ENCODE measurements around the gene GALNT13.

GALNT13 gene

GRCh38 chr2:154194909-154195643 is 323.4 kb downstream of the GALNT13 start:
- TF ChIP-seq ZNF274 (IDR thresholded peaks at IDR 0.05; ENCODE audit: low read depth, low read length), result no peak
- H3K4me3 ChIP-seq (ENCODE audit: low read length), result no peak overlapping the region

- no peak for TF ChIP-seq ZNF274 (IDR thresholded peaks at IDR 0.05; ENCODE audit: low read depth, low read length)
- no peak overlapping the region for H3K4me3 ChIP-seq (ENCODE audit: low read length)
Observed at GRCh38 chr2:154195644-154196195, 324.0 kb downstream of the GALNT13 start.

- H3K4me3 ChIP-seq (ENCODE audit: low read length), result no peak overlapping the region
- TF ChIP-seq ZNF274 (IDR thresholded peaks at IDR 0.05; ENCODE audit: low read depth, low read length), result no peak
Observed at GRCh38 chr2:154198866-154199265, 327.1 kb downstream of the GALNT13 start.

- no peak for TF ChIP-seq ZNF274 (IDR thresholded peaks at IDR 0.05; ENCODE audit: low read depth, low read length)
- H3K4me3 ChIP-seq (ENCODE audit: low read length), result no peak overlapping the region
Observed at GRCh38 chr2:154203206-154203605, 331.5 kb downstream of the GALNT13 start.

- no peak overlapping the region for H3K4me3 ChIP-seq (ENCODE audit: low read length)
- TF ChIP-seq ZNF274 (IDR thresholded peaks at IDR 0.05; ENCODE audit: low read depth, low read length), result no peak
Observed at GRCh38 chr2:154203902-154204301, 332.2 kb downstream of the GALNT13 start.

GRCh38 chr2:154207288-154208047 is 335.7 kb downstream of the GALNT13 start:
- no peak overlapping the region for H3K4me3 ChIP-seq (ENCODE audit: low read length)
- TF ChIP-seq ZNF274 (IDR thresholded peaks at IDR 0.05; ENCODE audit: low read depth, low read length), result no peak

- H3K4me3 ChIP-seq (ENCODE audit: low read length), result no peak overlapping the region
- TF ChIP-seq ZNF274 (IDR thresholded peaks at IDR 0.05; ENCODE audit: low read depth, low read length), result no peak
Observed at GRCh38 chr2:154223726-154224125, 352.0 kb downstream of the GALNT13 start.

- H3K4me3 ChIP-seq (ENCODE audit: low read length), result no peak overlapping the region
- no peak for TF ChIP-seq ZNF274 (IDR thresholded peaks at IDR 0.05; ENCODE audit: low read depth, low read length)
Observed at GRCh38 chr2:154226931-154227330, 355.2 kb downstream of the GALNT13 start.

GRCh38 chr2:154228566-154229280 is 357.0 kb downstream of the GALNT13 start:
- no peak overlapping the region for H3K4me3 ChIP-seq (ENCODE audit: low read length)

GRCh38 chr2:154229966-154230365 is 358.2 kb downstream of the GALNT13 start:
- no peak for TF ChIP-seq ZNF274 (IDR thresholded peaks at IDR 0.05; ENCODE audit: low read depth, low read length)
- no peak overlapping the region for H3K4me3 ChIP-seq (ENCODE audit: low read length)

More at GRCh38 chr2:154228566-154229280, 357.0 kb downstream of the GALNT13 start:
- no peak for TF ChIP-seq ZNF274 (IDR thresholded peaks at IDR 0.05; ENCODE audit: low read depth, low read length)

GRCh38 chr2:154231021-154231420 is 359.3 kb downstream of the GALNT13 start:
- H3K4me3 ChIP-seq (ENCODE audit: low read length), result no peak overlapping the region
- TF ChIP-seq ZNF274 (IDR thresholded peaks at IDR 0.05; ENCODE audit: low read depth, low read length), result no peak

- TF ChIP-seq ZNF274 (IDR thresholded peaks at IDR 0.05; ENCODE audit: low read depth, low read length), result no peak
Observed at GRCh38 chr2:154233231-154233630, 361.5 kb downstream of the GALNT13 start.

GRCh38 chr2:154238252-154238651 is 366.5 kb downstream of the GALNT13 start:
- H3K4me3 ChIP-seq (ENCODE audit: low read length), result no peak overlapping the region

More at GRCh38 chr2:154233231-154233630, 361.5 kb downstream of the GALNT13 start:
- H3K4me3 ChIP-seq (ENCODE audit: low read length), result no peak overlapping the region

GRCh38 chr2:154240316-154240715 is 368.6 kb downstream of the GALNT13 start:
- TF ChIP-seq ZNF274 (IDR thresholded peaks at IDR 0.05; ENCODE audit: low read depth, low read length), result no peak
- no peak overlapping the region for H3K4me3 ChIP-seq (ENCODE audit: low read length)

More at GRCh38 chr2:154238252-154238651, 366.5 kb downstream of the GALNT13 start:
- TF ChIP-seq ZNF274 (IDR thresholded peaks at IDR 0.05; ENCODE audit: low read depth, low read length), result no peak
